Nephron (organoid): ENCODE results near the gene ABCA7.
A peak's percentile ranks its signal among the peaks of the same experiment; 100 is the strongest.

ENCODE experiments used
- H3K27ac Mint-ChIP-seq, 3 experiments: 2 replicates each; pipeline ENCODE4 v1.8.0; 2020; ENCODE audit warnings: mixed read lengths in 3 of 3, mild to moderate bottlenecking in 2 of 3, moderate library complexity in 1 of 3
- H3K27me3 Mint-ChIP-seq: 2 replicates; pipeline ENCODE4 v1.8.0; 2021; ENCODE audit warnings: low read depth, mild to moderate bottlenecking, moderate library complexity, mixed read lengths
- H3K36me3 Mint-ChIP-seq: 2 replicates; pipeline ENCODE4 v1.8.0; 2020; ENCODE audit warnings: low read depth, mixed read lengths
- H3K4me1 Mint-ChIP-seq: 2 replicates; pipeline ENCODE4 v1.8.0; 2020; ENCODE audit warnings: mixed read lengths
- H3K4me3 Mint-ChIP-seq, 3 experiments: 2 replicates each; pipeline ENCODE4 v1.8.0; 2020; ENCODE audit warnings: mild to moderate bottlenecking in 3 of 3, mixed read lengths in 3 of 3, moderate library complexity in 2 of 3
- H3K9me3 Mint-ChIP-seq: 2 replicates; pipeline ENCODE4 v1.8.0; 2020; ENCODE audit warnings: mixed read lengths
- CTCF ChIP-seq, 3 experiments: fragments of 200-600 bp; sonication (generic); IDR thresholded peaks; one replicate each; pipeline ENCODE4 v1.5.0; 2021; ENCODE audit warnings: antibody characterized with exemption in 3 of 3; ENCODE audit not compliant: unreplicated experiment in 3 of 3

ABCA7 gene

GRCh38 chr19:1025960-1026782 lies 13.7 kb upstream of the ABCA7 start, which contains the start of gene CNN2:
Gene CNN2 (plus strand): TSS chr19:1026608. CDS start chr19:1026662, 54 bp downstream.
- Mint-ChIP-seq H3K27ac (peak within 1 kb of the TSS; percentile 97 to 99 (median 98)), H3K36me3 (peaks cover 10% of the 10 kb centered on the region), H3K4me1 (peaks cover 11% of the 10 kb centered on the region), H3K27me3 (peaks cover 6% of the 10 kb centered on the region), H3K4me3 (peak within 1 kb of the TSS; percentile 95 to 99 (median 98)), H3K9me3 (no peaks in the 10 kb centered on the region)
- no peak for TF ChIP-seq CTCF (IDR thresholded peaks at IDR 0.05; ENCODE audit: unreplicated experiment in 3 of 3)

- Mint-ChIP-seq H3K9me3 (no peaks in the 10 kb centered on the region), H3K4me1 (peaks cover 5% of the 10 kb centered on the region), H3K4me3 (peak overlapping the region; percentile 95 to 99 (median 98)), H3K27me3 (peaks cover 4% of the 10 kb centered on the region), H3K36me3 (peaks cover 13% of the 10 kb centered on the region), H3K27ac (peak overlapping the region; percentile 81 to 96 (median 95))
- no peak for TF ChIP-seq CTCF (IDR thresholded peaks at IDR 0.05; ENCODE audit: unreplicated experiment in 3 of 3)
Measured at GRCh38 chr19:1026783-1027649, 12.9 kb upstream of the ABCA7 start.

GRCh38 chr19:1027650-1028061 lies 12.3 kb upstream of the ABCA7 start:
- peaks cover 5% of the 10 kb centered on the region for H3K4me1 Mint-ChIP-seq
- H3K4me3 Mint-ChIP-seq: peak overlapping the region; percentile 95 to 99 (median 98)
- TF ChIP-seq CTCF (IDR thresholded peaks at IDR 0.05; ENCODE audit: unreplicated experiment in 3 of 3): no peak
- no peaks in the 10 kb centered on the region for H3K9me3 Mint-ChIP-seq
- peaks cover 4% of the 10 kb centered on the region for H3K27me3 Mint-ChIP-seq
- peak overlapping the region in 2 of 3 experiments; percentile 81 to 95 for H3K27ac Mint-ChIP-seq
- H3K36me3 Mint-ChIP-seq: peaks cover 20% of the 10 kb centered on the region

GRCh38 chr19:1028062-1028926 lies 11.6 kb upstream of the ABCA7 start:
- peak overlapping the region in 2 of 3 experiments; percentile 54 to 81 for H3K27ac Mint-ChIP-seq
- TF ChIP-seq CTCF (IDR thresholded peaks at IDR 0.05; ENCODE audit: unreplicated experiment in 3 of 3): no peak
- H3K4me1 Mint-ChIP-seq: peaks cover 5% of the 10 kb centered on the region
- H3K27me3 Mint-ChIP-seq: peaks cover 4% of the 10 kb centered on the region
- H3K9me3 Mint-ChIP-seq: no peaks in the 10 kb centered on the region
- H3K4me3 Mint-ChIP-seq: peak overlapping the region; percentile 82 to 89 (median 83)
- H3K36me3 Mint-ChIP-seq: peaks cover 25% of the 10 kb centered on the region

GRCh38 chr19:1032264-1032867 lies 7.5 kb upstream of the ABCA7 start:
- Mint-ChIP-seq H3K9me3 (no peaks in the 10 kb centered on the region), H3K4me3 (no peak overlapping the region), H3K4me1 (peaks cover 5% of the 10 kb centered on the region), H3K36me3 (peaks cover 43% of the 10 kb centered on the region), H3K27ac (no peak overlapping the region), H3K27me3 (no peaks in the 10 kb centered on the region)
- no peak for TF ChIP-seq CTCF (IDR thresholded peaks at IDR 0.05; ENCODE audit: unreplicated experiment in 3 of 3)
